GM19023 (cell line): ENCODE data around the gene ZNF778.

Experiments used
- ATAC-seq: cut with Tn5 transposase; IDR thresholded peaks from one replicate; pipeline ENCODE4 v1.9.1; 2021; ENCODE audit warnings: mild to moderate bottlenecking, moderate library complexity; ENCODE audit not compliant: unreplicated experiment

Gene ZNF778

GRCh38 chr16:89193576-89194293 is 23.8 kb upstream of the ZNF778 start:
- ATAC-seq: no peak

GRCh38 chr16:89194340-89195311 is 22.9 kb upstream of the ZNF778 start:
- no peak for ATAC-seq

DNA sequence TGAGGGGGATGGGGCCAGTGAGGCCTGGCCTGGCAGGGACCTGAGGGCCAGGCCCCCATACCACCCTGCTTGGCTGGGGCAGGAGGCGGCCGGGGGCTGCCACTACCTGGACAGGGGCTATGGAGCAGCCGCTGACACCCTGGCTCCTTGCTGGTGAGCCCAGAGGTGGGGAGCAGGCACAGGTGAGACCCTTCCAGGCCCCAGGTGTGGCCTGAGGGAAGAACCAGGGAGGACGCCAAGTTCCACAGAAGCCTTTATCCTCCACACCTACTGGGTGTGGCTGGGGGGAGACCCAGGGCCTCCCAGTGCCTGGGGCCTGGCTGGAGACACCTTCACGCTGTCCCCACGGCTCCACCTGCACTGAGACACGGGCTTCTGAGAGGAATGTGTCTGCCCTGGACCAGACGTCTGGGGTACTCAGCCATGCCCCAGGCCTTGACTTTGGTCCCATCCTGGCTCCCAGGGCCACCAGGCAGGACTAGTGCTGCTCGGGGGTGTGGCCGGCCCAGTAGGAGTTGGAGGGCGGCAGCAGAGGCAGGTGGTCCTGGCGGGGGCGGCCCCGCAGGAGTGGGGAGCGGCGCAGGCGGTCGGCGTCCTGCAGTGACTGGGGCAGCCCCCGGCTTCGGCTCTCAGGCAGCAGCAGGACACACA is 21.9 kb upstream of the ZNF778 start:
- ATAC-seq: no peak

GRCh38 chr16:89197033-89197632 is 20.4 kb upstream of the ZNF778 start:
- no peak for ATAC-seq

DNA sequence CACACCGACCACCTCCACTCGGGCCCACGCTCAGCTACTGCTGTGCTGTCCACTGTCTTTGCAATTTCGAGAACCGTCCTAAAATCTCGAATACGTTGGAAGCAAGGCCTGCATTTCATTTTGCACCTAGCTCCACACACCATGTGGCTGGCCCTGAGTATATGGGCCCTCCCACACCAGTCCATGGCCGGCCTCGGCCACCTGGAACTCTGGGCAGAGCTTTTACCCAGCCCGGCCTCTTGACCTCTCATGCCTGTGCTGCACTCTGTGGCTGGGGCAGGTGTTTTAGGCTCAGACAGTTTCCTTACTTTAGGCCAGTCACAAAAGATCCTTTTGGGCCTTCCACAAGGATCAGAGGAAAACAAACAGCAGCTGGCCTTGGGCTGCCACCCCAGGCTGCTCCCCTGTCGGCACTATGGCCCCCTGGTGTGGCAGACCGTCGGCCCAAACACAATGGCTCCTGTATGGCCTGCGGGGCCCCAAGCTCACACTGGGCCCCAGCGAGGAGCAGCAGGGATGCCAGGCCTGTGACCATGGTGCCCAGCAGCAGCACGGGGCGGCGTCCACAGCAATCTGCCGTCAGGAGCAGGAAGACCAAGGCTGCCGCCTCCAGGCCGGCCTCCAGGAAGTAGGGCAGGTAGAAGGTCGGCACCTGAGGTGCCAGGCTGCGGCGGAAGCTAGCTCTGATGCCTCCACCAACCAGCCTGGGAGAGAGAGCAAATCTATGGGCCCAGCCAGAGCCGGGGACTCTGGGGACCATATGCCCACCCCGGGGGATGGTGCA is 19.7 kb upstream of the ZNF778 start:
- ATAC-seq: no peak

GRCh38 chr16:89198417-89199240 is 18.9 kb upstream of the ZNF778 start:
- no peak for ATAC-seq

DNA sequence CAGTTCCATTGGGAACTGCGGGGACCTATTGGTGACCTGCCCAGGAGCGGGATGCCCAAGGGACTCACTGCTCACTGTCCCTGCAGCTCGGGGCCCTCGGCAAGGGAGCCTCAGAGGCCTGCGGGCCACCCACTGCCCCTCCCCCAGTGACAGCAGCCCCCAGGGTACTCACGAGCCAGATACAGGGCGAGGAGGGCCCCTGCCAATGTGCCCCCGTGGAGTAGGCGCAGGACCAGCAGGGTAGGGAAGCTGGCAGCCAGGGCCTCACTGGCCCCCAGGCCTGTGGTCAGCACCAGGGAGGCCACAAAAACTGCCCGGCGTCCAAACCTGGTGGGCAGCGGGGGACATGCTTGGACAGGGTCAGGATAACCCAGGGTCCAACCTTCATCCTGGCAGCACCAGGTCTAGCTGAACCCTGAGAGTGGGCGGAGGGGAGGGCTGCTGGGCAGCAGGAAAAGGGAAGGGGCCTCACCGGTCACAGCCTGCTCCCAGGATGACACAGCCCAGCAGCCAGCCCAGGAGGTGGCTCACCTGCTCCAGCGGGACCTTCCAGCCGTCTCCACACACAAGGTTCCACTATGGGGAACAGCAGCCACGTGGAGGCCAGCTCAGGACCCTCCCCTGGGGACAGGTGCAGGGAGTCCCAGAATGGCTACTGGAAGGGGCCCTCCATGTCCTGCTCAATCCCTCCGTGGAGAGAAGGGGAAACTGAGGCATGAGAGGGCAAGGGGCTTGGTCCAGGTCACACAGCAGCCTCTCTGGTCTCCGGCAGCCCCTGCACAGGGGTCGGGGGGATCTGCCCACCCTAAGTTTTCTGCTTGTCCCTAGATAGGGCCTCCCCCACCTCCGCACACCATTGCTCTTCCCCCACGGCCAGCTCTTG is 18.0 kb upstream of the ZNF778 start:
- ATAC-seq: no peak

DNA sequence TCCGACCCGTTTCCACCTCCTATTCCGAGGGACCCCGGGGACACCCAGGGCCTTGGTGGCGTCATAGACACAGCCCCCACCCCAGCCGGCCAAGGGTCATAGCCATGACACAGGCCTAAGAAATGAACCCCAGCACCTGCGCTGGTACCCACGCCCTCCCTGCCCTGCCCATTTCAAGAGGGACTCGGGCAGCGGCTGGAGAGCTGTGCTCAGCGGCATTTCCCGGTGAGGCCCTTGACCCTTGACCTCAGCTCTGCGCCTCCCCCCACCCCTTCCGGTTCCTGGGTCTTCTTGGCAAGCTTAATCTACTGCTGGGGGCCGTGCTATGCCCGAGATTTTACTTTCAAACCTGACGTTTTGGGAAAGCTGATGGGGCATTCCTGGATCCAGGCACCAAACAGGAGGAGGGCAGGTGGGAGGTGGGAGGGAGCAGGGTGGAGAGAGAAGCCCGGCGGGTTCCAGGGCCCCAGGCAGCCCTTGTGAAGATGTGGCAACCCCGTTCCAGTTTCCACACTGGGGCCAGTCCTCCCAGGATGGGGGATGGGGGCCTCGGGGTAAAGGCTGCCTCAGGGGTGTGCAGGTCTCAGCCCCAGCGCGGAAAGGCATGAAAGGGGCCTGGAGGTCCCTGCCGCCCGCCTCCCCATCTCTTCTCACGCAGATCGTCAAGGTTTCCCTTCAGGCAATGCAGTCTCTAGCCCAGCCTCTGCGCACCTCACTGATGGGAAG is 17.2 kb upstream of the ZNF778 start, which contains the start of gene SLC22A31:
Gene SLC22A31 (minus strand): TSS at position 414 of the 726 bp plus-strand sequence. CDS start 36 bp downstream, at position 378.
- no peak for ATAC-seq

- no peak for ATAC-seq
These were observed 16.6 kb upstream of the ZNF778 start for GRCh38 chr16:89200850-89201411.

- no peak for ATAC-seq
These were observed 15.8 kb upstream of the ZNF778 start for GRCh38 chr16:89201439-89202377.

GRCh38 chr16:89202422-89203215 is 14.9 kb upstream of the ZNF778 start:
- ATAC-seq: no peak

GRCh38 chr16:89207993-89208392 is 9.5 kb upstream of the ZNF778 start:
- ATAC-seq: no peak

DNA sequence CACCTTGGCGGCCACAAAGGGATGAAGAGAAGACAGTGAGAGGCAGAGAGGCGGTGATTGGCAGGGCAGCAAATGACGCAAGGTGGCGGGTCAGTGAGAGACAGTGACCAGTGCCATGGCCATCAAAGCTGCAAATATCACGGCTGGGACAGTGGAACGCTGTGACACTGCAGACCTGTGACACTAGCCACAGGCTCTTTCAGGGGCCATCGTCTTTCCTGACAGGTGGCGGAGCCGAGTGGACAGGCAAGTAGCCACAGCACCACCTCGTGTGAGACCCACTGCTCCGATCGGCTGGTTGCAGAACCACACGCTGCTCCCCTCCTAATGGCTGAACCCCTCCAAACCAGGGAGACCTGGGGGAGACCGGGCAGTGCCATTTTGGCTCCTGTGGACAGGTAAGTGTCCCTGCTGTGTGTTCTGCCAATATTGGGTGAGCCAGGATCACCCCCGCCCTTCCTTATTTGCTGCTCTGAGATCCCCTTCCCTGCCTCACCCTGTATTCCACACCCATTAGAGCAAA is 7.9 kb upstream of the ZNF778 start:
- no peak for ATAC-seq

DNA sequence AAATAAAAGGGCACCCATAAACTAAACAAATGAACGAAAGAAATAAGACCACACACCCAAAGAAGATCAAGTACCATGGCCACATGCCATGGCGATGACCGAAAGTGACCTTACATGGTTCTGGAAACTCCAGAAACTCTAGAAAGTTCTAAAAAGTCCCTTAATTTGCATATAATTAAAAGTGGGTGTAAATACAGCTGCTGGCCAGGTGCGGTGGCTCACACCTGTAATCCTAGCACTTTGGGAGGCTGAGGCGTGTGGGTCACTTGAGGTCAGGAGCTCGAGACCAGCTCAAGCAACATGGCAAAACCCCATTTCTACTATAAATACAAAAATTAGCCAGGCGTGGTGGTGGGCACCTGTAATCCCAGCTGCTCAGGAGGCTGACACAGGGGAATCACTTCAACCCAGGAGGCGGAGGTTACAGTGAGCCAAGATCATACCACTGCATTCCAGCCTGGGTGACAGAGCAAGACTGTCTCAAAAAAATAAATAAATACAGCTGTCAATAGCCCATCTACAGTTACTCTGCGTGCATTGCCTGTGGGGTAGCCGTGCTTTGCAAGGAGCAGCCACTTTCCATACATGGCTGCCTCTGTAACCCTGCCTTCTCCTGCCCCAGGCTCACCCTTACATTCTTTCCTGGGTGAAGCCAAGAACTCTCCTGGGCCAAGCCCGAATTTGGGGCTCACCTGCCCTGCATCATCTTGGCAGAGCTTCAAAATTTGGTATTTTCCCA is 7.2 kb upstream of the ZNF778 start:
- ATAC-seq: no peak
